ENCODE results near the gene BTBD9. TPM values are rescaled to one million over a fixed set of nuclear protein-coding genes. Genes with fewer than 3 reads are reported as not detected.

The BTBD9 gene
- total RNA-seq, 1 experiment from 2014 or later, result 4.3 TPM

- Histone ChIP-seq H3K79me2 (ENCODE audit: low read length) (no peaks in the 10 kb centered on the region), H3K36me3 (ENCODE audit: low read depth, low read length) (no peaks in the 10 kb centered on the region), H2AFZ (ENCODE audit: low read length) (no peak overlapping the region), H3K4me1 (ENCODE audit: insufficient read depth, low read length) (no peaks in the 10 kb centered on the region), H3K4me2 (ENCODE audit: low read length) (no peak overlapping the region), H3K9me2 (replicated peaks; ENCODE audit: low read length) (no peaks in the 10 kb centered on the region), H3K4me3 (ENCODE audit: low read length) (no peak overlapping the region), H4K20me1 (ENCODE audit: low read length) (no peaks in the 10 kb centered on the region), H3K27me3 (ENCODE audit: low read length) (no peaks in the 10 kb centered on the region), H3K9ac (ENCODE audit: low read length) (no peak overlapping the region), H3K27ac (ENCODE audit: low read length) (no peak overlapping the region), H3K9me3 (ENCODE audit: low read length) (no peaks in the 10 kb centered on the region), H3F3A (ENCODE audit: low read length, unreplicated experiment) (no peaks in the 10 kb centered on the region)
- ChIA-PET CTCF (no interaction called here), POLR2A (ENCODE audit: unreplicated experiment) (no interaction called here)
- DNase-seq (no peak), ATAC-seq (no peak)
- intact Hi-C loops (cut with micrococcal nuclease), result no loop called here
- TF ChIP-seq EZH2phosphoT487 (IDR thresholded peaks at IDR 0.05; ENCODE audit: borderline replicate concordance, low read length), result no peak
- no peak for TF ChIP-seq EZH2 (IDR thresholded peaks at IDR 0.05; ENCODE audit: low read length, unreplicated experiment)
- TF ChIP-seq, protein P1, sequence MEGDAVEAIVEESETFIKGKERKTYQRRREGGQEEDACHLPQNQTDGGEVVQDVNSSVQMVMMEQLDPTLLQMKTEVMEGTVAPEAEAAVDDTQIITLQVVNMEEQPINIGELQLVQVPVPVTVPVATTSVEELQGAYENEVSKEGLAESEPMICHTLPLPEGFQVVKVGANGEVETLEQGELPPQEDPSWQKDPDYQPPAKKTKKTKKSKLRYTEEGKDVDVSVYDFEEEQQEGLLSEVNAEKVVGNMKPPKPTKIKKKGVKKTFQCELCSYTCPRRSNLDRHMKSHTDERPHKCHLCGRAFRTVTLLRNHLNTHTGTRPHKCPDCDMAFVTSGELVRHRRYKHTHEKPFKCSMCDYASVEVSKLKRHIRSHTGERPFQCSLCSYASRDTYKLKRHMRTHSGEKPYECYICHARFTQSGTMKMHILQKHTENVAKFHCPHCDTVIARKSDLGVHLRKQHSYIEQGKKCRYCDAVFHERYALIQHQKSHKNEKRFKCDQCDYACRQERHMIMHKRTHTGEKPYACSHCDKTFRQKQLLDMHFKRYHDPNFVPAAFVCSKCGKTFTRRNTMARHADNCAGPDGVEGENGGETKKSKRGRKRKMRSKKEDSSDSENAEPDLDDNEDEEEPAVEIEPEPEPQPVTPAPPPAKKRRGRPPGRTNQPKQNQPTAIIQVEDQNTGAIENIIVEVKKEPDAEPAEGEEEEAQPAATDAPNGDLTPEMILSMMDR (conservative IDR thresholded peaks at IDR 0.05; ENCODE audit: low read depth, low read length), result no peak
- BruUV-seq (replicated peaks), result no TSS peak
Measured at GRCh38 chr6:38480036-38480435, 159.7 kb downstream of the BTBD9 start.

GRCh38 chr6:38479331-38479730, 160.4 kb downstream of the BTBD9 start:
- CTCF ChIA-PET, result no interaction called here
- no TSS peak for BruUV-seq (replicated peaks)
- POLR2A ChIA-PET (ENCODE audit: unreplicated experiment), result no interaction called here
- H4K20me1 ChIP-seq (ENCODE audit: low read length), result no peaks in the 10 kb centered on the region
- H3K4me1 ChIP-seq (ENCODE audit: insufficient read depth, low read length), result no peaks in the 10 kb centered on the region
- no peaks in the 10 kb centered on the region for H3K9me2 ChIP-seq (replicated peaks; ENCODE audit: low read length)
- TF ChIP-seq, protein P1 (conservative IDR thresholded peaks at IDR 0.05; ENCODE audit: low read depth, low read length), result no peak
- no peak for TF ChIP-seq EZH2 (IDR thresholded peaks at IDR 0.05; ENCODE audit: low read length, unreplicated experiment)
- no peak for TF ChIP-seq EZH2phosphoT487 (IDR thresholded peaks at IDR 0.05; ENCODE audit: borderline replicate concordance, low read length)
- no peak for ATAC-seq
- no peak for DNase-seq
- H3F3A ChIP-seq (ENCODE audit: low read length, unreplicated experiment), result no peaks in the 10 kb centered on the region
- H3K27ac ChIP-seq (ENCODE audit: low read length), result no peak overlapping the region
- intact Hi-C loops (cut with micrococcal nuclease), result no loop called here
- H2AFZ ChIP-seq (ENCODE audit: low read length), result no peak overlapping the region
- H3K36me3 ChIP-seq (ENCODE audit: low read depth, low read length), result no peaks in the 10 kb centered on the region
- H3K4me3 ChIP-seq (ENCODE audit: low read length), result no peak overlapping the region
- H3K4me2 ChIP-seq (ENCODE audit: low read length), result no peak overlapping the region
- H3K27me3 ChIP-seq (ENCODE audit: low read length), result no peaks in the 10 kb centered on the region
- no peaks in the 10 kb centered on the region for H3K9me3 ChIP-seq (ENCODE audit: low read length)
- H3K79me2 ChIP-seq (ENCODE audit: low read length), result no peaks in the 10 kb centered on the region
- H3K9ac ChIP-seq (ENCODE audit: low read length), result no peak overlapping the region

- Histone ChIP-seq H3K9me3 (ENCODE audit: low read length) (no peaks in the 10 kb centered on the region), H3K4me2 (ENCODE audit: low read length) (no peak overlapping the region), H3K9ac (ENCODE audit: low read length) (no peak overlapping the region), H2AFZ (ENCODE audit: low read length) (no peak overlapping the region), H3K4me1 (ENCODE audit: insufficient read depth, low read length) (no peaks in the 10 kb centered on the region), H3K9me2 (replicated peaks; ENCODE audit: low read length) (no peaks in the 10 kb centered on the region), H3K27ac (ENCODE audit: low read length) (no peak overlapping the region), H3K27me3 (ENCODE audit: low read length) (no peaks in the 10 kb centered on the region), H3F3A (ENCODE audit: low read length, unreplicated experiment) (no peaks in the 10 kb centered on the region), H3K79me2 (ENCODE audit: low read length) (no peaks in the 10 kb centered on the region), H3K4me3 (ENCODE audit: low read length) (no peak overlapping the region), H3K36me3 (ENCODE audit: low read depth, low read length) (no peaks in the 10 kb centered on the region), H4K20me1 (ENCODE audit: low read length) (no peaks in the 10 kb centered on the region)
- TF ChIP-seq EZH2phosphoT487 (IDR thresholded peaks at IDR 0.05; ENCODE audit: borderline replicate concordance, low read length), result no peak
- TF ChIP-seq EZH2 (IDR thresholded peaks at IDR 0.05; ENCODE audit: low read length, unreplicated experiment), result no peak
- TF ChIP-seq, protein P1 (conservative IDR thresholded peaks at IDR 0.05; ENCODE audit: low read depth, low read length), result no peak
- ChIA-PET POLR2A (ENCODE audit: unreplicated experiment) (no interaction called here), CTCF (no interaction called here)
- intact Hi-C loops (cut with micrococcal nuclease), result no loop called here
- ATAC-seq (no peak), DNase-seq (no peak)
- no TSS peak for BruUV-seq (replicated peaks)
Measured at GRCh38 chr6:38477680-38478260, 162.0 kb downstream of the BTBD9 start.

Data from PC-3 (cell line).